ENCODE data around the gene UBE2V1. TPM values are rescaled to one million over a fixed set of nuclear protein-coding genes. Genes with fewer than 3 reads are reported as not detected.

UBE2V1 gene
- total and polyA plus RNA-seq, 8 donors = 37.9 to 61.7 (median 53.3) TPM

GRCh38 chr20:50056408-50056926 lies 56.5 kb downstream of the UBE2V1 start:
- DNase-seq (no peak), FAIRE-seq (no peak), ATAC-seq (no peak)
- Histone ChIP-seq H3K9me3 (no peaks in the 10 kb centered on the region), H3K27ac (no peak overlapping the region), H3K27me3 (no peaks in the 10 kb centered on the region), H3K4me1 (no peaks in the 10 kb centered on the region), H3K36me3 (no peaks in the 10 kb centered on the region), H3K4me3 (no peak overlapping the region)
- no peak for TF ChIP-seq CTCF (IDR thresholded peaks at IDR 0.05)
- WGBS, 2 donors = 85 to 86% methylated on average over 9 of the region's 9 CpGs
- intact Hi-C loops (cut with DNase I) = no loop called here

GRCh38 chr20:50055524-50056083 lies 57.3 kb downstream of the UBE2V1 start:
- ATAC-seq = no peak
- no peaks in the 10 kb centered on the region for H3K4me1 ChIP-seq
- no peak for TF ChIP-seq CTCF (IDR thresholded peaks at IDR 0.05)
- H3K36me3 ChIP-seq = no peaks in the 10 kb centered on the region
- H3K4me3 ChIP-seq = no peak overlapping the region
- 73 to 81% methylated on average over 14 of the region's 14 CpGs for WGBS, 2 donors
- intact Hi-C loops (cut with DNase I) = no loop called here
- no peak for DNase-seq
- H3K27ac ChIP-seq = no peak overlapping the region
- FAIRE-seq = no peak
- no peaks in the 10 kb centered on the region for H3K9me3 ChIP-seq
- no peaks in the 10 kb centered on the region for H3K27me3 ChIP-seq

- peak in 3 of 4 donors; percentile 8 to 37 (median 36) for ATAC-seq
- 32 to 34% methylated on average over 34 of the region's 34 CpGs for WGBS, 2 donors
- H3K27ac ChIP-seq = no peak overlapping the region
- H3K4me1 ChIP-seq = no peaks in the 10 kb centered on the region
- H3K4me3 ChIP-seq = no peak overlapping the region
- FAIRE-seq = no peak
- H3K27me3 ChIP-seq = no peaks in the 10 kb centered on the region
- no peak for DNase-seq
- H3K36me3 ChIP-seq = no peaks in the 10 kb centered on the region
- H3K9me3 ChIP-seq = no peaks in the 10 kb centered on the region
- intact Hi-C loops (cut with DNase I) = no loop called here
- TF ChIP-seq CTCF (IDR thresholded peaks at IDR 0.05) = no peak
Measured at GRCh38 chr20:50054626-50055511, 58.1 kb downstream of the UBE2V1 start.

GRCh38 chr20:50054231-50054547 lies 58.8 kb downstream of the UBE2V1 start:
- WGBS, 2 donors = 45 to 48% methylated on average over 5 of the region's 5 CpGs
- Histone ChIP-seq H3K27ac (no peak overlapping the region), H3K4me1 (no peaks in the 10 kb centered on the region), H3K27me3 (no peaks in the 10 kb centered on the region), H3K9me3 (no peaks in the 10 kb centered on the region), H3K4me3 (no peak overlapping the region), H3K36me3 (no peaks in the 10 kb centered on the region)
- no peak for DNase-seq
- TF ChIP-seq CTCF (IDR thresholded peaks at IDR 0.05) = no peak
- ATAC-seq = peak in 1 of 4 donors; percentile 14
- intact Hi-C loops (cut with DNase I) = no loop called here
- FAIRE-seq = no peak
